GM12872 (cell line): Measurements from ENCODE around the gene CBR1.

Source experiments
- TF ChIP-seq, protein P1 (sequence below): IDR thresholded peaks from 3 replicates; pipeline ENCODE4 v1.5.1; 2011; ENCODE audit warnings: low read depth, mild to moderate bottlenecking, low read length, moderate library complexity; ENCODE audit not compliant: insufficient read depth

CBR1 gene

DNA sequence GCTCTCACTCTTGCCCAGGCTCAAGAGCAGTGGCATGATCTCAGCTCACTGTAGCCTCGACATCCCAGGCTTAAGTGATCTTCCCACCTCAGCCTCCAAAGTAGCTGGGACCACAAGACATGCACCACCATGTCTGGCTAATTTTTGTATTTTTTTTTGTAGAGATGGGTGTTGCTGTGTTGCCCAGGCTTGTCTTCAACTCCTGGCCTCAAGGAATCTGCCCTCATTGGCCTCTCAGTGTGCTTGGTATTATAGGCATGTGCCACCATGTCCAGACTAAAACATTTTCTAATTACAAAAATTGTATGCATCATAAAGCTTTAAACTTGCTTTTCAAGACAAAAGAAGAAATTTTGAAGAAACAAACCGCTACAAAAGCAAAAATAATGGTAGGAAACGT is 20.1 kb downstream of the CBR1 start:
- TF ChIP-seq, protein P1, sequence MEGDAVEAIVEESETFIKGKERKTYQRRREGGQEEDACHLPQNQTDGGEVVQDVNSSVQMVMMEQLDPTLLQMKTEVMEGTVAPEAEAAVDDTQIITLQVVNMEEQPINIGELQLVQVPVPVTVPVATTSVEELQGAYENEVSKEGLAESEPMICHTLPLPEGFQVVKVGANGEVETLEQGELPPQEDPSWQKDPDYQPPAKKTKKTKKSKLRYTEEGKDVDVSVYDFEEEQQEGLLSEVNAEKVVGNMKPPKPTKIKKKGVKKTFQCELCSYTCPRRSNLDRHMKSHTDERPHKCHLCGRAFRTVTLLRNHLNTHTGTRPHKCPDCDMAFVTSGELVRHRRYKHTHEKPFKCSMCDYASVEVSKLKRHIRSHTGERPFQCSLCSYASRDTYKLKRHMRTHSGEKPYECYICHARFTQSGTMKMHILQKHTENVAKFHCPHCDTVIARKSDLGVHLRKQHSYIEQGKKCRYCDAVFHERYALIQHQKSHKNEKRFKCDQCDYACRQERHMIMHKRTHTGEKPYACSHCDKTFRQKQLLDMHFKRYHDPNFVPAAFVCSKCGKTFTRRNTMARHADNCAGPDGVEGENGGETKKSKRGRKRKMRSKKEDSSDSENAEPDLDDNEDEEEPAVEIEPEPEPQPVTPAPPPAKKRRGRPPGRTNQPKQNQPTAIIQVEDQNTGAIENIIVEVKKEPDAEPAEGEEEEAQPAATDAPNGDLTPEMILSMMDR = no peak

DNA sequence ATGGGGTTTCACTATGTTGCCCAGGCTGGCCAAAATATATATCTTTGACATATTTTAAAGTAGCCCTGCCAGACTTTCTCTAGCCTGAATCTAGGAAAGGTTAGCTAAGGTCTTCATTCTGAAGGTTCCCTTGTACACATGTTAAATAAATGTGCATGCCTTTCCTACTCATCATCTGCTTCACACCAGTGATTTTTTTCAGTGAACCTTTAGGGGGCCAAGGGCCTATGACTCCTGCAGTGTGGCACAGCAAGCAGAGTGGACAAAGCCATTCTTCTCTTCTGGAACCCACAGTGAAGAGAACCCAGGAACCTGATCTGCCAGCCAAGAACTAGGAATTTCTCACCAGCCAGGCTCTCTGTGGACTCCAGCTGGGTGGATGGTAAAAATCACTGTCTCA is 22.9 kb downstream of the CBR1 start:
- TF ChIP-seq, protein P1 = no peak

DNA sequence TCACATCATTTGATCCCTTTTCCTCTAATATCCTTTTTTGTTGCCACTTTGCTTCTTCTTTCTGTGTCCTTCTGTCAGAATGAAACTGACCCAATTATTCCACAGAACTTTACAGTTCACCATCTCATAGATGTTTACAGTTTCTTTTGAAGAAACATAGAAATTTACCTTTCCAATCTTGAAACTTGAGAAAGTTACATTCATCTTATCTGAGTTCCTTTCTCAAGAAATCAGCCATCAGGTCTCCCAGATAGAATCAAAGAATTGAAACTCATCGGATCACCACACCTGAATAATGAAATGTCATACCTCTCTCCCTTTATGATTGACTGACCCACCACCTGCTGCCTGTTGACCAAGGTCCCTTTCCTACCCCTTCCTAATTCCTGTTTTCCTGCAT is 23.7 kb downstream of the CBR1 start:
- TF ChIP-seq, protein P1 = no peak

DNA sequence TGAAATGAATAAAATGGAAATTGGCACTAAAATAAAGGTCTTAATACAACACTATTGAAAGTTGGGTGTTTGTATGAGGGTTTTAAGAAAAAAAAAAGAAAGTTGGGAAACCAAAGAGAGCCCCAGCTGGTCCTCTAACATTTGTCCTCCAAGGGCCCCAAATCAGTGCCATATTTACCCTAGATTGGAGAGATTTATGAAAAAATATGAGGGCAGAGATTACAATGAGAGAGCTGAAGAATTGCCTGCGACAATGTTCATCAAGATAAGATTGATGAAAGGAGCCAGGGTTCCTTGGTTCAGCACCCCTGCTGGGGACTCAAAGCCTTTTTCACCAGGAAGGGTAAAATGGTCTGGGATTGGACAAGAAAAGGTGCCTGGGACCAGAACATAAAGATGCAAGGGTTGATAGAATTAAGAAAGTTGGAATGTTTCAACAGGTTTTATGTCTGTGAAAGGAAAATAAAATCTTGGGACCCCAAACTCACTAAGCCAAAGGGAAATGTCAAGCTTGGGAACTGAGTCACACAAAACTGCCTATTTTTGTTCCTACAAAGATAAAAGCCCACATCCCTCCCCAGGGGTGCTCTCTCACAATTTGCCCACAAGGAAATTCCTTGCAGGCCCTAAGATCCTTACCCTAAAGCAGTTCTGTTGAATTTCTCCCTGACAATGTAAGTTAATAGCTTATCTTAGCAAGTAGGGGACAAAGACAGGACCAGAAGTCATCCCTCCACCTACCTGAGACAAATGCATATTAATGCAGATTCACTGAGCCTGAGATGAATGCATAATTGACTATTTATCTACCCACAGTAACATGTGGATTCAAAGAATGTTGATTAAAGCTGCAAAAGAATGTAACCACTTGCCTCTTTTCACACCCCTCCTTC is 26.8 kb downstream of the CBR1 start:
- TF ChIP-seq, protein P1 = no peak

DNA sequence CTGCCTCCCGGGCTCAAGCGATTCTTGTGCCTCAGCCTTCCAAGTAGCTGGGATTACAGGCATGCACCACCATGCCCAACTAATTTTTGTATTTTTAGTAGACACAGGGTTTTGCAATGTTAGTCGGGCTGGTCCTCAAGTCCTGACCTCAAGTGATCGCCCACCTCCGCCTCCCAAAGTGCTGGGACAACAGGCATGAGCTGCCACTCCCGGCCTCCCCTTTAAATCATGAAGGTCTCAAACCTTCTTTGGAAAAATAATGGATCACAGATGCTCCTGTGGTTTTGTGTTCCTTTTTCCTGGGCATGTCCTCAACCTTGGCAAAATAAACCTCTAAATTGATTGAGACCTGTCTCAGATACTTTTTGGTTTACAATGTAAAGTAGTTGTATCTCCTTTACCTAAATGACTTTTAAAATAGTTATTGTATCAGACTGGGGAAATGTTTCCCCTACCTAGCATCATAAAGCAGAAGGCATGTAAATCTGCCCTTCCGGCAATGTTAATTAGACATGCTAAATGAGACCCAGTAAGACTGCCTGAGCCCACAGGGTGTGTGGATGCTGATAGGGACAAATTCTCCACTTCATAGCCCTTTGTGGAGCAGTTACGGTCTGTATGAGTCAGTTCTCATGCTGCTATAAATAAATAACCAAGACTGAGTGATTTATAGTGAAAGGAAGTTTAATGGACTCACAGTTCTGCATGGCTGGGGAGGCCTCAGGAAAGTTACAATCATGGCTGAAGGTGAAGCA is 27.8 kb downstream of the CBR1 start:
- TF ChIP-seq, protein P1 = no peak

DNA sequence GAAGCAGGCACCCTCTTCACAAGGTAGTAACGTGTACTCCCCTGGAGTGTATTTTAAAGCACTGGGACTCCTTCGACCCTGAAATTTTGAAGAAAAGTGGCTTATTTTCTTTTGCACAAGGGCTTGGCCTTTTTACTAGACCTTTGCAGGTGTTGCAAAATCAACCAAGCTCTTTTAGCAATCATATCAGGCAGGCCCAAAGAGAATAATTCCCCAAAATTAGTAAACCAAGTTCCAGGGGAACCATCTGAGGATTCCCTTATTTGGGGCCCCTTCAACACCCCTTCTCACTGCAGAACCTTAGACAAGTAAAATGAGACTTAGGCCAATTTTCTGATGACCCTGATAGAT is 28.3 kb downstream of the CBR1 start:
- TF ChIP-seq, protein P1 = no peak

DNA sequence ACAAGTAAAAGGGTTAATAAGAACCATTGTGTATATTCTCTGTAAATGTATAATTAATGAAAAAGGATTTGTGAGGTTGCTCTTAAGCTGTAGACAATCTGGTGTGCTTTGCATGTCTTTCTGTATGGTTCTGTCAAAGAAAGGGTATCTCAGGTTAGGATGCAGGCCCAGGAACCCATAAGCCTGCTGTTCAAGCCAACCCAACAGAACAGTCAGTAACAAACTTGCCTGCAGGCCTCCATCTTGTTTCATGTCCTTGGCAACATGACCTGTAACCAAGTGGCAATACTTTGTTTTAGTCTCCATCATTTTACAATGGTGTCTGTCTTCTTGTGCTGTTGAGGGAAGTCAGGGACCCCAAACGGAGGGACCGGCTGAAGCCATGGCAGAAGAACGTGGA is 29.2 kb downstream of the CBR1 start:
- TF ChIP-seq, protein P1 = no peak
